Measurements from ENCODE around the gene KCNN2. TPM values are rescaled to one million over a fixed set of nuclear protein-coding genes. Genes with fewer than 3 reads are reported as not detected.

The KCNN2 gene
- total RNA-seq, 1 experiment from 2014 or later = 11.9 TPM

- TF ChIP-seq ESRRA (CRISPR knock-in tag; IDR thresholded peaks at IDR 0.05; ENCODE audit: borderline replicate concordance) = no peak
- no peak for TF ChIP-seq CBFB (CRISPR knock-in tag; IDR thresholded peaks at IDR 0.05; ENCODE audit: low read depth)
- TF ChIP-seq SMAD3 (CRISPR knock-in tag; IDR thresholded peaks at IDR 0.05; ENCODE audit: borderline replicate concordance) = no peak
Observed at GRCh38 chr5:114437936-114438335, 76.1 kb downstream of the KCNN2 start (continued).

DNA sequence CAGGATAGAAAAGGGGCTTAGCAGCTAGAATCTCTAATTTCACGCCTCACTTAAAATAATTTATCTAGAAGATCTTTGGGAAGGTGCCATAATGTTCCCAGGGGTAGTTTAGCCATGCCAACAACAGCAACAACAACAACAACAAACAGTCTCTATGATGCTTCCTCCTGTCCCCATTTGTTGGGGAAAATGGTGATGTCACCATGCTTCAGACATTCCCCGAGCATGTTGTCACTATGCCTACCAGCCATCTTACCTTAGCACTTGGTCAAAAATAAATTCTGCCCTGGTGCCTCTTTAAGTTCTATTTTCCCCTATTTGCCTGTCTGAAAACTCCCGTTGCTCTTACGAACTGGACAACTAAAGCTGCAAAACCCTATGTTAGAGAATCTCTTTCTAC, 76.6 kb downstream of the KCNN2 start:
- ATAC-seq (no peak), DNase-seq (ENCODE audit: low spot score) (no peak)
- Mint-ChIP-seq H3K36me3 (no peaks in the 10 kb centered on the region), H3K4me1 (peaks cover 66% of the 10 kb centered on the region), H3K27me3 (ENCODE audit: low read depth) (no peaks in the 10 kb centered on the region), H3K9me3 (no peaks in the 10 kb centered on the region), H3K4me3 (no peak overlapping the region), H3K27ac (peak overlapping the region; percentile 71; the same call in 1 of the 2 replicates)
- TF ChIP-seq SMAD3 (CRISPR knock-in tag; IDR thresholded peaks at IDR 0.05; ENCODE audit: borderline replicate concordance) = no peak
- TF ChIP-seq, protein P1, sequence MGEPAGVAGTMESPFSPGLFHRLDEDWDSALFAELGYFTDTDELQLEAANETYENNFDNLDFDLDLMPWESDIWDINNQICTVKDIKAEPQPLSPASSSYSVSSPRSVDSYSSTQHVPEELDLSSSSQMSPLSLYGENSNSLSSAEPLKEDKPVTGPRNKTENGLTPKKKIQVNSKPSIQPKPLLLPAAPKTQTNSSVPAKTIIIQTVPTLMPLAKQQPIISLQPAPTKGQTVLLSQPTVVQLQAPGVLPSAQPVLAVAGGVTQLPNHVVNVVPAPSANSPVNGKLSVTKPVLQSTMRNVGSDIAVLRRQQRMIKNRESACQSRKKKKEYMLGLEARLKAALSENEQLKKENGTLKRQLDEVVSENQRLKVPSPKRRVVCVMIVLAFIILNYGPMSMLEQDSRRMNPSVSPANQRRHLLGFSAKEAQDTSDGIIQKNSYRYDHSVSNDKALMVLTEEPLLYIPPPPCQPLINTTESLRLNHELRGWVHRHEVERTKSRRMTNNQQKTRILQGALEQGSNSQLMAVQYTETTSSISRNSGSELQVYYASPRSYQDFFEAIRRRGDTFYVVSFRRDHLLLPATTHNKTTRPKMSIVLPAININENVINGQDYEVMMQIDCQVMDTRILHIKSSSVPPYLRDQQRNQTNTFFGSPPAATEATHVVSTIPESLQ (CRISPR knock-in tag; IDR thresholded peaks at IDR 0.05) = no peak
- TF ChIP-seq ZNF317 (CRISPR knock-in tag; IDR thresholded peaks at IDR 0.05; ENCODE audit: borderline replicate concordance, low read depth) = no peak
- TF ChIP-seq ZNF121 (CRISPR knock-in tag; IDR thresholded peaks at IDR 0.05) = no peak
- TF ChIP-seq E2F1 (CRISPR knock-in tag; IDR thresholded peaks at IDR 0.05) = no peak
- no peak for TF ChIP-seq ZNF423 (CRISPR knock-in tag; IDR thresholded peaks at IDR 0.05)
- no peak for TF ChIP-seq SP1 (CRISPR knock-in tag; conservative IDR thresholded peaks at IDR 0.05)
- no peak for TF ChIP-seq TP53 (CRISPR knock-in tag; IDR thresholded peaks at IDR 0.05)
- no peak for TF ChIP-seq RELA (CRISPR knock-in tag; IDR thresholded peaks at IDR 0.05; ENCODE audit: borderline replicate concordance)
- TF ChIP-seq NFATC4 (CRISPR knock-in tag; IDR thresholded peaks at IDR 0.05) = no peak
- TF ChIP-seq IRF2 (CRISPR knock-in tag; IDR thresholded peaks at IDR 0.05; ENCODE audit: borderline replicate concordance, low read depth) = no peak
- TF ChIP-seq ZNF138 (CRISPR knock-in tag; conservative IDR thresholded peaks at IDR 0.05) = no peak
- no peak for TF ChIP-seq STAT6 (CRISPR knock-in tag; conservative IDR thresholded peaks at IDR 0.05; ENCODE audit: low read depth)
- no peak for TF ChIP-seq GABPB1 (CRISPR knock-in tag; IDR thresholded peaks at IDR 0.05)
- TF ChIP-seq, protein P2, sequence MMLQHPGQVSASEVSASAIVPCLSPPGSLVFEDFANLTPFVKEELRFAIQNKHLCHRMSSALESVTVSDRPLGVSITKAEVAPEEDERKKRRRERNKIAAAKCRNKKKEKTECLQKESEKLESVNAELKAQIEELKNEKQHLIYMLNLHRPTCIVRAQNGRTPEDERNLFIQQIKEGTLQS (CRISPR knock-in tag; conservative IDR thresholded peaks at IDR 0.05) = no peak
- TF ChIP-seq ZNF532 (CRISPR knock-in tag; IDR thresholded peaks at IDR 0.05; ENCODE audit: borderline replicate concordance) = no peak
- TF ChIP-seq CREB1 (CRISPR knock-in tag; IDR thresholded peaks at IDR 0.05) = no peak
- no peak for TF ChIP-seq MAX (CRISPR knock-in tag; IDR thresholded peaks at IDR 0.05)
- TF ChIP-seq ZNF232 (CRISPR knock-in tag; IDR thresholded peaks at IDR 0.05) = no peak
- no peak for TF ChIP-seq KAT7 (CRISPR knock-in tag; IDR thresholded peaks at IDR 0.05; ENCODE audit: borderline replicate concordance)
- ChIA-PET CTCF (interaction anchor here (2.5 kb wide), 1 partner anchor 11 kb away, joined by 6 read pairs; no protein-coding TSS in a partner anchor), POLR2A (interaction anchor here (0.7 kb wide), 1 partner anchor 31 kb away, joined by 3 read pairs; no protein-coding TSS in a partner anchor)
